ENCODE results near the gene SLC38A10. TPM values are rescaled to one million over a fixed set of nuclear protein-coding genes. Genes with fewer than 3 reads are reported as not detected.

The SLC38A10 gene
- total RNA-seq, 1 experiment from 2014 or later, result 43.8 TPM

GRCh38 chr17:81307636-81308560 lies 12.8 kb upstream of the SLC38A10 start:
- no peak overlapping the region for H3K4ac ChIP-seq (ENCODE audit: low read depth, low read length)
- H4K8ac ChIP-seq (replicated peaks; ENCODE audit: insufficient read length, low read depth, low read length), result no peak overlapping the region
- H4K20me1 ChIP-seq (ENCODE audit: control insufficient read depth, insufficient read depth, insufficient read length), result no peaks in the 10 kb centered on the region
- no peak overlapping the region for H3K4me2 ChIP-seq (ENCODE audit: insufficient read depth, insufficient read length, low read length)
- no peak overlapping the region for H2BK15ac ChIP-seq (ENCODE audit: low read depth, low read length)
- no peak for DNase-seq
- no peak overlapping the region for H3K23ac ChIP-seq (ENCODE audit: insufficient read length, low read depth, low read length)
- H2AK5ac ChIP-seq (ENCODE audit: insufficient read length, low read length), result no peak overlapping the region
- H3K9ac ChIP-seq (ENCODE audit: extremely low read depth, insufficient read length, low read length), result no peak overlapping the region
- H3K9me3 ChIP-seq (ENCODE audit: control insufficient read depth, low read depth, low read length), result no peaks in the 10 kb centered on the region
- H2BK5ac ChIP-seq (ENCODE audit: insufficient read length, low read length), result no peak overlapping the region
- H4K91ac ChIP-seq (ENCODE audit: insufficient read length, low read depth, low read length), result no peak overlapping the region
- no peak overlapping the region for H3K14ac ChIP-seq (ENCODE audit: insufficient read depth, low read length)
- H2AFZ ChIP-seq (ENCODE audit: low read length), result no peak overlapping the region
- TF ChIP-seq, protein P1, sequence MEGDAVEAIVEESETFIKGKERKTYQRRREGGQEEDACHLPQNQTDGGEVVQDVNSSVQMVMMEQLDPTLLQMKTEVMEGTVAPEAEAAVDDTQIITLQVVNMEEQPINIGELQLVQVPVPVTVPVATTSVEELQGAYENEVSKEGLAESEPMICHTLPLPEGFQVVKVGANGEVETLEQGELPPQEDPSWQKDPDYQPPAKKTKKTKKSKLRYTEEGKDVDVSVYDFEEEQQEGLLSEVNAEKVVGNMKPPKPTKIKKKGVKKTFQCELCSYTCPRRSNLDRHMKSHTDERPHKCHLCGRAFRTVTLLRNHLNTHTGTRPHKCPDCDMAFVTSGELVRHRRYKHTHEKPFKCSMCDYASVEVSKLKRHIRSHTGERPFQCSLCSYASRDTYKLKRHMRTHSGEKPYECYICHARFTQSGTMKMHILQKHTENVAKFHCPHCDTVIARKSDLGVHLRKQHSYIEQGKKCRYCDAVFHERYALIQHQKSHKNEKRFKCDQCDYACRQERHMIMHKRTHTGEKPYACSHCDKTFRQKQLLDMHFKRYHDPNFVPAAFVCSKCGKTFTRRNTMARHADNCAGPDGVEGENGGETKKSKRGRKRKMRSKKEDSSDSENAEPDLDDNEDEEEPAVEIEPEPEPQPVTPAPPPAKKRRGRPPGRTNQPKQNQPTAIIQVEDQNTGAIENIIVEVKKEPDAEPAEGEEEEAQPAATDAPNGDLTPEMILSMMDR (conservative IDR thresholded peaks at IDR 0.05), result no peak
- no peaks in the 10 kb centered on the region for H3K79me1 ChIP-seq (ENCODE audit: insufficient read depth, low read depth, low read length, poor library complexity, severe bottlenecking)
- no peak overlapping the region for H3T11ph ChIP-seq (ENCODE audit: low read length)
- peaks cover 2 to 3% of the 10 kb centered on the region in 2 experiments; a peak in 2 of 5 replicates for H3K9me3 Mint-ChIP-seq
- no peaks in the 10 kb centered on the region for H3K23me2 ChIP-seq (ENCODE audit: insufficient read length, low read depth, low read length, poor library complexity, severe bottlenecking)
- no CpG with 5 or more reads among the region's 19 CpGs for WGBS (ENCODE audit: extremely low coverage, insufficient read length, low lambda C conversion rate)
- H3K18ac ChIP-seq (ENCODE audit: insufficient read length, low read depth, low read length), result no peak overlapping the region
- H3K4me1 Mint-ChIP-seq, result peaks cover 15 to 19% of the 10 kb centered on the region in 2 experiments
- no peaks in the 10 kb centered on the region for H3K27me3 ChIP-seq (ENCODE audit: insufficient read depth, low read length)
- no peak overlapping the region for H2BK120ac ChIP-seq (ENCODE audit: low read depth, low read length, poor library complexity, severe bottlenecking)
- H3K79me2 ChIP-seq (ENCODE audit: insufficient read depth, low read length), result no peaks in the 10 kb centered on the region
- no peak overlapping the region for H3K27ac ChIP-seq (ENCODE audit: insufficient read length, low read depth, low read length)
- peak overlapping the region in 1 of 3 experiments; percentile 21; a peak in 1 of 7 replicates for H3K27ac Mint-ChIP-seq
- H3K36me3 Mint-ChIP-seq (ENCODE audit: insufficient read depth in 1 of 3, low read depth in 3 of 3), result peaks cover 0 to 2% (median 0%) of the 10 kb centered on the region in 3 experiments; a peak in 2 of 7 replicates
- H2BK20ac ChIP-seq (ENCODE audit: low read depth, low read length, poor library complexity, severe bottlenecking), result no peak overlapping the region
- no peak overlapping the region for H2BK12ac ChIP-seq (ENCODE audit: insufficient read length, low read depth, low read length)
- H3K27me3 Mint-ChIP-seq (ENCODE audit: low read depth), result peaks cover 7% of the 10 kb centered on the region
- peak overlapping the region in 1 of 2 experiments; percentile 58; a peak in 2 of 5 replicates for H3K4me3 Mint-ChIP-seq
- H3K4me1 ChIP-seq (ENCODE audit: insufficient read depth, low read length), result no peaks in the 10 kb centered on the region
- no peak overlapping the region for H4K5ac ChIP-seq (ENCODE audit: insufficient read length, low read depth, low read length)
- H3K56ac ChIP-seq (ENCODE audit: insufficient read length, low read depth, low read length), result no peak overlapping the region

Data from H9 (cell line).